ENCODE results near the gene SMS.
"Not testable (repeated sequence)": the region's sequence is repeated elsewhere in the genome, so short reads cannot be mapped to it uniquely, and the experiment has no call there.

SMS gene

DNA sequence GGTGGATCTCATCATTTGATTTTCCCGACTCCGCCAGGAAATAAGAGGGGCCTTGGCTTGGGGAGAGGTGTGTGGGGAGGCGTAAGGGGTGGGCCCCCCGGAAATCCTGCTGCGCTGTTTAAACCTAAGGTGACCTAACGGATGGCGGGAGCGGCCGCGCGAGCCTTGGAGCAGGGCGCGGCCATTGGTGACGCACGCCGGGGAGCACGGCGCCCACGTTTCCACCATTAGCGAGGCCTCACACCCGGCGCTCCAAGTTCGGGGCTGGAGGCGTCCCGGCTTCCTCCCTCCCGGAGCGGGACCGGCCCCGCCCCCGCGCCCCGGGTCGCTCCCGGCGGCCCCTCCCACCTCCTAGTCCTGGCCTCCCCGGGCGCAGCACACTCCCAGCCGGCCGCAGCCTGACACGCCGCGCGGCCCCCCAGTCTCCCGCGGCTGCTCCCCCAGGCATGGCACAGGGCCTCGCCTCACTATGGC is at the start of gene SMS:
Gene SMS (plus strand): TSS at position 354 of the 474 bp plus-strand sequence. CDS start 116 bp downstream, at position 470.
- DNase-seq, result peak; percentile 32

DNA sequence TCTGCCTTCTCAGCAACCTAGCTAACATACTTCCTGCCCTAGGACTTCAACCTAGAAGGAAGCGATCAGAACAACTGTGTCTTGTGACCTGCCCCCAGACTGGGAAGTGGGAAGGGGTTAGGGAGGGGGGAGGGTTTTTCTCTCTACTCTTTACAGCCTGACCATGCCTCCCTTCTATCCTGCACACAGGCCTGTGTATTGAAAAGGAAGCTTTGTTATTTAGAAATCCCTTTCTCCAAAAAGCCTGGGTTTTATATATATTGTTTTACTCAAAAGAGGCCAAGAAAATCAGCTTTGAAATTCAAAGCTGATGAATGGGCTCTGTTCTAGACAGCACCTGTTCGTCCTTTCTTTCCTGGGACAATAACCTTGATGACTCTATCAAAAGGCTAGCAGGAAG is 35.2 kb upstream of the SMS start:
- DNase-seq, result no peak

DNA sequence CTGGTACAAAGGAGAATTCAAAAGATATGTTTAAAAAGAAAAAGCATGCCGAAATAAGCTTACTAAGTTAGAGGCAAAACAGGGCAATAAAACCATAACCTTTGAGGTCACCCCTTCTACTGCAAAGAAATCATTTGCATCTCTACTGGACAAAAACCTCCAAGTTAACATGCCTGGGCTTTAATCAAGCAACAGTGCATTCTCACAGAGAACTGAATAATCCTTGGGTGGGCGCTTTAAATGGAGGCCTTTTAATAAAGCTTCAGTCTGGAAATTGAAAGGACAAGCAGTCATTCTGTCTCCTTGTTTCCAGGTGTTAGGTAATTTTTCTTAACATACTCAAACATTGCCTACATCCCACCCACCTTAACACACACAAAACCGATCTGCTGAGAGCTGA is 34.6 kb upstream of the SMS start:
- no peak for DNase-seq

DNA sequence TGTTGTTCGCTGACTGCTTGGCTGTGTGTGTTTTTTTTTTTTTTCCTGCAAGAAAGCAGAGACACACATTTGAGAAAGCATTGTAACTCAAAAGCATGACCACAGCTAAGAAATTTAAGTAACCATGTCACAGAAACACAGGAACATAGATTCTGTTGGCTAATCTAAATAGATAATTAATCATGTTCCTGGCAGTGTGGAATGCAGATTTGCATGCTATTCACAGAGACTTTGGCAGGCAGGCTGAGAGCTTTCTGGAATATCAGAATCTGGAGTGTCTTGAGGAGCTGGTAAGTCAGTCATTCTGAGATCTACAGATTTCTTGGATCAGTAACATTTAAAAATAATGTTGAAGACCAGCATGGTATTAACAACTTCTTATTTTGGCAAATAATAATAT is 33.2 kb upstream of the SMS start:
- DNase-seq, result no peak

DNA sequence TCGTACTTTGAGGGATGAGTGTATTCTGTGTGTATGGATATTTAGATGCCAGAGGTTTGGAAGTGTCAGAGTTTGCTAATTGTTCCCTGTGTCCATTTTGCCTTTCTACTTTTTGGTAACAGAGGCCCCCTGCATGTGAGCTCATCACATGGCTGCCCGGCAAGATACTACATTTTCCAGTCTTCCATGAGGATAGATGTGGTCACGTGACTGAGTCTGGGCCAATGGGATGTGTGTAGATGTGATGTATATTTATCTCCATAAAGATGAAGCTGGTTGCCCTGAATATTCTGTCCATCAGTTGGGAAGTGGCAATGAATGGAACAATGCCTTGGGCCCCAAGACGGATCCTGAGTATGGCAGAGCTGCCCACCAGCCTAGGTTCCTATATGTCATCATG is 29.0 kb upstream of the SMS start:
- DNase-seq, result no peak

DNA sequence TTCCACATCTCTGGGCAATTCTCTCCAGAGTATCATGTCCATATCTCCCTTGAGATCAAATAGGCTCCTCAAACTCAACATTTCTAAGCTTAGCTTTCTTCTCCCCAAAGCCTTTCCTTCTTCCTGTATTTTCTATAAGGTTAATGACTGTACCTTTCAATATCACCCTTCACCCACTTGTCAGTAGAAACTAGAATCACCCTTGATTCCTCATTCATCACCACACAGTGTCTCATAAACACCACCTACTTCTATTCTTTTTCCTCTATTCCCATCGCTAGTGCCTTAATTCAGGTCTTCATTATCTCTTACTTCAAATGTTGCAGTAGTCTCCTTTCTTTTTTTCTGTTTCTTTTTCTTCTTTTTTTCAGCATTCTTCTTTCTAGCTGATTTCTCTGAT is 28.3 kb upstream of the SMS start:
- DNase-seq, result no peak

DNA sequence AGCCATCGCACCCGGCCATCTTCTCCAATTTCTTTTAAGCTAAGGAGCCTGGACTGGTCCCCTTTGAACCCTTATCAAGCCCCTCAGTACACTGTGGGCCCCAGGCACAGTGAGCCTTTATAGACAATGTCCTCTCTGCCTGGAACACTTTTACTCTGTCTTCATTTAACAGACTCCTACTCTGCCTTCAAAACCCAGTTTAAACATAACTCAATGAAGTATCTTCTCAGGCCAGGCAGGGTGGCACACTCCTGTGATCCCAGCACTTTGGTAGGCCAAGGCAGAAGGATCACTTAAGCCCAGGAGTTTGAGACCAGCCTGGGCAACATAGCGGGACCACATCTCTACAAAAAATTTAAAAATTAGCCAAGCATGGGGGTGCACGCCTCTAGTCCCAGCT is 27.5 kb upstream of the SMS start:
- DNase-seq, result no peak

DNA sequence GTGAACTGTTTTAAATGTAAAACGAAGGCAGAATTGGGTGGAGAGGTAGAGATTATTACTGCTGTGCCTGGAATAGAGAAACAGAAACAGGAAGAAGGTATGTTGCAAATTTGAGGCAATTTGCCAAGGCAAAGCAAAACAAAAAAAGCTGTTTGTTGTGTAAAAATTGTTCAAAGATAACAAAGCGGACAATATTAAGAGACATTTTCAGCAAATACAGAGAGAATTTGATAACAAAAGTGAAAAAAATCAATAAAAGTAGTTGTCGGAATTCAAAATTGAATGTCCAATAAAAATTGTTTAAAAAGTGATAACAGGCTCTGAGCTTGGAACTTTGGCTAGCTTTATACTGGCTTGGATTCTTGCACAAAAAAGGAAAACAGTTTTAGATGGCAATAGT is 14.4 kb upstream of the SMS start:
- no peak for DNase-seq

DNA sequence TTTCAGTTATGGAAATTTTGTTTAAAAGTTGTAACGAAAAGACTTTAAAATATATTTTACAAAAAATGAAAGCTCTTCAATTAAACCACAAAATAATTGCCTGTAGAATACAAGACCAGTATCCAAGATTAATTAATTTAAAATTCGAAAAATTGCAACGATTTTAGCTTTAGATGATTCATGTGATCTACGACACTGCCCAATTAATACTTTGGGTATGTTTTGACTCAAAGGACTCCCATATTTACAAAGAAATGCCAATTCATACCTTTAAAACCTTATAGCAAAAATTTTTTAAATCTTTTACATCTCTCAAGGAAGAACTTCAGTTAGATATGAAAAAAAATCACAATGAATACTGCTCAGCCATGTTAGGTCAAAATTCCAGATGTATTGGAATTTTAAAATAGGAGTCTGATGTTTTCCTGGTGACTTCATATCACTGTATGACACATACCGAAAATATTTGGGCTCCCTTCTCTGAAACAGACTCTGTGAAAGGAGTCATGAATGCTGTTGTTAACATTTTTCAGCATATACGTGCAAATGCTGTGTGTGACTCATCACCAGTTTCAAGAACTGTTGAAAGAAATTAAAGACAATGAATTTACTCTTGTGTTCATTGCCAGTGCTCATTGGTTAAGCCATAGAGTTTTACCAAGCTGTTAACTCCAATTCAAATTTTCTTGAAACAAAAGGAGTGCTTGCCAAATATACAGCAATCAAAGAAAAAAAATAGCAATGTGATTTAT is 13.8 kb upstream of the SMS start:
- peak; percentile 4 for DNase-seq

DNA sequence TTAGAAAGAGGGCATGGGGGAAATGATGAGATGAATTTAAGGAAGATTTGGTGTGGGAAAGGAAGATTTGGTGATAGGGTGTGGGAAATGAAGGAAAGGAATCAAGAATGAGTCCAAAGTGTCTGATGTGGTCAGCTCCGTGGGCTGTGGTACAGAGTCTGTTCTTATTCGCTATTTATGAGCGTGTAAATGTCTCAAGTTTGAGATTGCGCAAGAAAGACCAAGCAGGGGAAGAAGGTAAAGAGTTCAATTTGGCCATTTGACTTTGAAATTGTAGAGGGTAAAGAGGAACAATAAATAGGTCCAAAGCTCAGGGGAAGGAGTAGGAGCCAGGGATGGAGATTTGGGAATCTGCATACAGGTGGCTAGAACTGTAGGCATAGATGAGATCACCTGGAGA is 11.3 kb upstream of the SMS start:
- DNase-seq, result no peak

DNA sequence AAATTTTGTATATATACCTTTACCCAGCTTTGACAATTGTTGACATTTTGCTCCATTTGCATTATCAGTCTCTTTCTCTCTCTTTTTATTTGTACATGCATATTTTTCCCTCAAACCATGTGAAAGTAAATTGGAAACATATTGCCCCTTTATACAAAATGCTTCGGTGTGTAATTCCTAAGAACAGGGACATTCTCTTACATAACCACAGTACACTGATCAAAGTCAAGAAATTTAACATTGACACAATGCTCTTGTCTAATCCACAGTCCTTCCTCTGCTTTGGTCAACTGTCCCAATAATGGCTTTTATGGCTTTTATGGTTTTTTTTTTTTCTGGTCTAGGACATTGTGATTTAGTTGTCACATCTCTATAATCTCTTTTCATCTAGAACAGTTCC is 9.5 kb upstream of the SMS start:
- DNase-seq, result no peak

DNA sequence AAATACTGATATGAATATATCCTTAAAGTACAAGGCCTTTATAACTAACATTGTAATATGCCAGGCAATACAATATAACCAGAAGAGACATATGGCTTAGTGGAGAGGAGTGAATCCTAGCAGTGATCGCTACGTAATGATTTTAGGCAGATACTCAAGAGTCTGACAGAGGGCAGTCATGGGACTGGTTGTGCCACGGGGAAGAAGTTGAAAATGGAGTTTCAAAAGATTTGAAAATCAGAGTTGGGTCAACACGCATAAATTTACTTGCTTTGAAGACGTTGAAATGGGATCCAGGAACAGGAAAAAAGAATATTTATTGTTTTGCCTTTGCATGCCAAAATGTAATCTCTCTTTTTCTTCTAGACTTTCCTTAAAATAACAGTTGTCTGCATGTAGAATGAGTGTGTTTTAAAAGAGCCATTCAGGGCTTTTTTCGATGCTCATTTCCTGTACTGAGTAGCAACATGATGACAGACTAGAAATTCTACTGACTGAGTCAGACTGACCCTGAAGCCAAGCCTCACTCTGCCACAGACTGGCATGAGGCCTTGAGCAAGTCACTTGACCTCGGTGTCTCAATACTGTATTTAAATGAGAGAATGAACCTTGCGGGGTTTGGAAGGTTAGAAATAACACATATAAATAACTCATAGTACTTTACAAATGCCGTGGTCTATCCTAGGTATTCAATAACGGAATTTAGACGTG is 8.1 kb upstream of the SMS start:
- peak; percentile 30 for DNase-seq

DNA sequence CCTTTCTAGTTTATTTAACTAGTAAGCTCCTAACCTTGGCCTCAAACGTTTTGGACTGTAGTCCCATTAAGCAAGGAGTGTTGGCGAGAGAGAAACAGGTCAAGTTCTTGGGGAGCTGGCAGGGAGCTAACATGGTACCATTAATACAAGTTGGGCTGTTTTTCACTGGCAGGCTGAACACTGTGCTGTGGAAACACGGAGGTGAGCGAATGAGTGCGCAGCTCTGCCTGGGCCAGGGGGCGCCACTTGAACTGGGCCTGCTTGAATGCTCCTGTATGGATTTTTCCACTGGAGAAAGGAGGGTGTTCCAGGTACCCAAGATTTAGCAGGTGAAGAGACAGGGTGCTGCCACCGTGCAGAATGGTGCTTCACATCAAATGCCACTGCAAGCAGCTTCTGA is 7.4 kb upstream of the SMS start:
- no peak for DNase-seq

DNA sequence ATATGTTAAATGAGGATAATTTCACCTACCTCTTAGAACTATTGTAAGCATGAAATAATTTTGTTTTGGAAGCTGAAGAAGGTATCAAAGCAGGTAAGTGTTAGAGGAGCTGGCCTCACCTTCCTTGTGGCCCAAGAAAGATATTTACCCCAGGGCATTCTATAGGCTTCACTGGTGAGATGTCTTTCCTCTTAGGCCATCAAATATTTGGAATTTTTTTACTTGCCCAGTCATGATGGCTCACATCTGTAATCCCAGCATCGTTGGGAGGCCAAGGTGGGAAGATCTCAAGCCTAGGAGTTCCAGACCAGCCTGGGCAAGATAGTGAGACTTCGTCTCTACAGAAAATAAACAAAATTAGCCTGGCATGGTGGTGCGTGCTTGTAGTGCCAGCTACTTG is 6.1 kb upstream of the SMS start:
- DNase-seq, result no peak

DNA sequence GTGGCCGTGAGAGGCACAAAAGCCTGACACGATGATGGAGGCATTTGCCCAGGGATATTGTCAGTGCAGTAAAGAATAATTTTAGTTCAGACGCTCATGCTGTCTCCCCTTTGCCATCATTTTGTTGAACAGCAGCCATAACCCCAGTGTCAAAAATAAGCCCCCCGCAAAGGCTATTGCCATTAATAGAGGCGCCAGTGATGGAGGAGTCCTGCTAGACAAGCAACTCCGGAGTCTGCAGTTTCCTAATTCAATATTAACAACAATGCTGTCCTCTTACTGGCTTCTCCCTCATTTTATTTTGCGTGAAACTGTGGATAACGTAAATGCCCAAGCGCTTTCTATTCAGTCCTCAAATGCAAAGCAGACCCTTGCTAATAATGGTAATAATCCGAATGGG is 603 bp upstream of the SMS start:
- no peak for DNase-seq

DNA sequence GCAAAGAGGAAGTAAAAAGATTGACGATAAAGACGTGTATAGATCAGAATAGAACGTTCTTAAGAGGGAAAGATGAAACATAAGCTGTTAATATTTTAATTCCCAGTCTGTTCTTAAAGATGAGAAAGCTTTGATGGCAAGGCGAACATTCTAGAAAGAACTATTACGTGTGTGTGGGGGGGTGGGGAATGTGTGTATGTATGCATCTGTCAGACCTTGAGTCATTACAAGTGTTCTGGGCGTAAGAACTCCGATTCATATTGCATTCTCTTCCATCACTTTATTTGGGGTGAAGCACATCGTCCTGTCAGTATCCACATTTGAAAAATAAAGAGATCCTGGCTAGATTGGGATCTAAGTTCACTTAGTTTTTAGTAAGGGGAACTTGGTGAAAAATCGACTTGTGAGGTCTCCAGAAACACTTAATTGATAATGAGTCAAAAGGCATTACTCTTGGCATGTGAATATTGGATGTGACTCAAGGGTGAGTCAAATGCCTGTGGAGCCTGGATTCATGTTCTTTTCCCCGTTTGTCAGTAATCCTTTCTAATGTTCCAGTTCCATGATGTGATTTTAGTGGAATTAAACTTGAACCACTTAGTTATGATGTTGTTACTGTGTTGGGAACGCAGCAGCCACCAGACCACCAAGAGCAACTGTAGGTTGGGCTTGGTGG is 3.1 kb downstream of the SMS start:
- DNase-seq, result peak; percentile 20

DNA sequence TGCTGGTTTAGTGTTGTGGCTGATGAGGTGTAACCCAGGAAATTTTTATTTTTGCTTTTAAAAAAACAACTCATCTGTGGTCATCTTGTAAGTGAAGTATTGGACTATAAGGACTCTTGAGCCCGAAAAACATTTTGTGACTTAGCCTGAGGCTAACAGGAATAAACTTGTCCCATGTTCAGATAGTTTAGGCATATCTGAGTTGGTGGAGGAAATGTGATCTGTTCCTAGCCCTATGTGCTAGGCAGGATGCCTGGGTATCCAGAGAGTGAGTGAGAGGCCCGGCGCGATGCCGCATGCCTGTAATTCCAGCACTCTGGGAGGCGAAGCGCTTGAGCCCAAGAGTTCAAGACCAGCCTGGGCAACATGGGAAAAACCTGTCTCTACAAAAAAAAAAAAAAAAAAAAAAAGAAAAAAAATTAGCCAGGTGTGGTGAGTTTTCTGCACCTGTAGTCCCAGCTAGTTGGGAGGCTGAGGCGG is 3.7 kb downstream of the SMS start:
- no peak for DNase-seq

DNA sequence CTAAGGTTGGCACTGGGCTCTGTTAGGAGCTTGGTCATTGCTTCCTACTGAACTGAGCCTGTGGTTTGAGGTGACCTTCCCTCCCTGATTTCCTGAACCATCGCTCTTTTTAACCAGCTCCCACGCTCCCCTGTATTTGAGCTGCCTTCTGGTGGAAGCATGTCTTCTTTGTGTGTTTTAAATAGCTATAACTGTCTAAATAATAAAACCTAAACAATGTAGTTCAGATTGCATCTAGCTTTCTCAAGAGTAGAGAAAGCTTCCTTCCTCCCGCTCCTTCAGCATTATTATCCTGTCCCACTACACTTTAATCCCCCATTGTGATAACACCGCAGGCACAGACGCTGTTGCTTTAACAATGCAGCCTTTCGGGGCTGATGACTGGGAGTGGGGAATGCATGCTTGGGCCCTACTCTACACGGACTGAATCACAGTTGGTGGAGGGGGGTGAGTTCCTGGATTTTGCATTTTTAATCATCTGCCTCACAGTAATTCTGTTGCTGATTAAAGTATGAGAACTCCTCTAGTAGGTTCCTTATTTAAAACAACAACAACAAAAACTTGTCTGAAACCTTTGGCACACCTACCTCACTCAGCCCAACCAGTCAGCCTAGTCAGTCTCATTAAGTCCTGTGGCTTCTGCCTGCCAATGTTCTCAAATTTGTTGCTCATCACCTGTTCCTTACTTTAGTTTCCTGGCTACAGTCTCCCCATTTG is 6.6 kb downstream of the SMS start:
- no peak for DNase-seq

DNA sequence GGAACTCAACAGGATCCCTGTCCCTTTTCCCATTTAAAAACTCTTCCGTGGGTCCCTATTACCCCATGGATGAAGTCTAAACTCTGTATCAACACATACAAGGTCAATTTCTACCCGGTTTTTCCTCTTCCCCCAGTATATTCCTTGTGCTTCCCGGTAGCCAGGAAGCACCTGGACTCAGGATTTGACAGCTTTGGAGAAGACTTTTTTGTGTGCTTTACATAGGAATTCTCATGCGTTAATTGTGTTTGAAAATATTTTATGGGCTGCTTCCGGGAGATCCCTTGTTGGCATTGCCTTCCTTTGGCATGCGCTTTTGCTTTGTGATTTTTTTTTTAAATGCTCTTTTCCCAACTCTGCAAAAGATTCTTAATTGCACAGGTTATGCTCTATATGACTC is 7.2 kb downstream of the SMS start:
- DNase-seq, result no peak

DNA sequence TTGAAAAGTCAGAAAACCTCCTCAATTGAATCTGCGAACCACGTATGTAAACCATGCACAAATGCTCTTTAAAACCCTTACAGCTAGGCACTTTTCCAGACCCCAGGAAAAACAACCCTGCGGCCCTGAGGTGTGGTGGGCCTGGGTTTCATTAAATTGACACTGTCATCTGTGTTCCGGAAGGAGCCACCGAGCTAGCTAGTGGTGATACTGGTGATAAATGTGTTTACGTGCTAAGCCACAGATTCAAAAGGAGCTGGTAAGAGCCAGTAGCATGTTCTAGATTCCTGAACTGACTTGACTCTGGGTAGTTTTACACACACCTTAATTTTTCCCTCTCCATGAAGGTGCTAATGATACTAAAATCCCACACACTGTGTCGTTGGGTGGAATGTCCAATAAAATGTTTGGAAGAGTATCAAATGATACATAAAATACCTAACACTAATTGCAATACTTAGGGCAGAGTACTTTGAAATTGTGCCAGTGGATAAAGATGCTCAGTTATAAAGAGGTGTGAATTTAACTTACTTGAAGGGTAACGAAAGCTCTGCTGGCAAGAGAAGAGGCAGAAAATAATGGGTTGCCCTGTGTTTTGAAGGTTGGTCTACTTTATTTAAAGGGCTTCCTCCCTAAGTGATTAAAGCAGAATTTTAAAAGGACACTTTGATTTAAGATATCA is 8.5 kb downstream of the SMS start:
- no peak for DNase-seq

DNA sequence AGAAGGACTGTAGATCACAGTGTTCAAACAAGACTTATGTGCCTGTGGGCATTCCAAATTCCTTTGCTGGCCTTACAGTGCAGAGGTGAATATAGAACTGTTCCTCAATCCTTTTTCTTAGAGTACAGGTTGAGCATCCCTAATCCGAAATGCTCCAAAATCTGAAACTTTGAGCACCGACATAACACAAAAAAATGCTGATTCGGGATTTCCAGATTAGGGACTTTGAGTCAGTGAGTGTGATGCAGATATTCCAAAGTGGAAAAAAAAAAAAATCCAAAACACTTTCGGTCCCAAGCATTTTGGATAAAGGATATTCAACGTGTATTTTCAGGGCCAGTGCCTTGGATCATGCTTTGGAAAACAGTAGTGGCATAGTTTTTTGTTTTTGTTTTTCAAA is 9.2 kb downstream of the SMS start:
- DNase-seq, result no peak

DNA sequence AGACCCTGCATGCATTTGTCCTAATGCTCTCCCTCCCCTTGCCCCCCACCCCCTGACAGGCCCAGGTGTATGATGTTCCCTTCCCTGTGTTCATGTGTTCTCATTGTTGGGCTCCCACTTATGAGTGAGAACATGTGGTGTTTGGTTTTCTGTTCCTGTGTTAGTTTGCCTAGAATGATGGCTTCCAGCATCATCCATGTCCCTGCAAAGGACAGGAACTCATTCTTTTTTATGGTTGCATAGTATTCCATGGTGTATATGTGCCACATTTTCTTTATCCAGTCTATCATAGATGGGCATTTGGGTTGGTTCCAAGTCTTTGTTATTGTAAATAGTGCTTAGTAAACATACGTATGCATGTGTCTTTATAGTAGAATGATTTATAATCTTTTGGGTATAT is 10.0 kb downstream of the SMS start:
- DNase-seq, result not testable (repeated sequence)

DNA sequence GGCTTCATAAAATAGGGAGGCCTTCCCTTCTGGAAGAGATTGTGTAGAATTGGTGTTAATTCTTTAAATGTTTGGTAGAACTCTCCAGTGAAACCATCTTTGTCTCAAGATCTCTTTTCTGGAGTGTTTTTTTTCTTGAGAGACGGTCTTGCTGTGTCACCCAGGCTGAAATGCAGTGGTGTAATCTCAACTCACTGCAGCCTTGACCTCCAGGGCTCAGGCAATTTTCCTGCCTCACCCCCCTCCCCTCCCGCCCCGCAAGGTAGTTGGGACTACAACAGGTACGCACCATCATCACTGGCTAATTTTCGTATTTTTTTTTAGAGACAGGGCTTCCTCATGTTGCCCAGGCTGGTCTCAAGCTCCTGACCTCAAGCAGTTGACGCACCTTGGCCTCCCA is 12.1 kb downstream of the SMS start:
- DNase-seq, result no peak
